IMR-90 (cell line): Measurements from ENCODE around the gene ARHGEF16. TPM values are rescaled to one million over a fixed set of nuclear protein-coding genes. Genes with fewer than 3 reads are reported as not detected.
A peak's percentile ranks its signal among the peaks of the same experiment; 100 is the strongest.

ENCODE experiments used
- ATAC-seq: fragments of 200-7000 bp; cut with Tn5 transposase; 2 replicates; pipeline ENCODE4 v1.9.1; 2020; ENCODE audit warnings: low read depth, mild to moderate bottlenecking, moderate library complexity
- BruUV-seq: library from RNA; stranded (reverse); fragments of 400-500 nt; replicated peaks from 2 replicates; lab custom pipeline; 2021; lab: Mats Ljungman, UMichigan
- CTCF ChIA-PET: fragments of 300-600 bp; formaldehyde crosslinking; extraction: SDS; loops from one replicate; lab custom pipeline; 2021; ENCODE audit warnings: antibody characterized with exemption; lab: Yijun Ruan, JAX
- POLR2A ChIA-PET: fragments of 300-600 bp; sonication (Branson Sonifier 250); formaldehyde crosslinking; loops from one replicate; lab custom pipeline; 2022; ENCODE audit warnings: antibody characterized with exemption; ENCODE audit not compliant: unreplicated experiment; lab: Charles Lee
- DNase-seq: peaks from one replicate; pipeline ENCODE4 v3.0.0; 2013
- H2AFZ ChIP-seq: replicated peaks from 2 replicates; pipeline ENCODE3; 2013; ENCODE audit warnings: low read length, mild to moderate bottlenecking; ENCODE audit not compliant: poor library complexity
- H2AK5ac ChIP-seq: 2 replicates; pipeline ENCODE4 v1.6.1; 2013; ENCODE audit warnings: low read depth, low read length, inconsistent platforms
- H2AK9ac ChIP-seq: replicated peaks from 2 replicates; pipeline ENCODE3; 2013; ENCODE audit warnings: mild to moderate bottlenecking, low read depth, low read length, moderate library complexity; ENCODE audit not compliant: poor library complexity
- H2BK120ac ChIP-seq: 2 replicates; pipeline ENCODE4 v1.6.1; 2013; ENCODE audit warnings: low read depth, low read length, inconsistent platforms
- H2BK15ac ChIP-seq: 3 replicates; pipeline ENCODE4 v1.6.1; 2013; ENCODE audit warnings: low read depth, low read length, inconsistent platforms
- H2BK20ac ChIP-seq: 2 replicates; pipeline ENCODE4 v1.6.1; 2013; ENCODE audit warnings: low read depth, mild to moderate bottlenecking, inconsistent platforms, low read length, moderate library complexity
- H2BK5ac ChIP-seq: 2 replicates; pipeline ENCODE4 v1.6.1; 2013; ENCODE audit warnings: mild to moderate bottlenecking, low read depth, low read length, inconsistent platforms; ENCODE audit not compliant: poor library complexity, severe bottlenecking
- H3K14ac ChIP-seq: replicated peaks from 2 replicates; pipeline ENCODE4 v1.6.1; 2013; ENCODE audit warnings: low read depth, low read length, inconsistent platforms
- H3K18ac ChIP-seq: 2 replicates; pipeline ENCODE4 v1.6.1; 2013; ENCODE audit warnings: low read depth, low read length, control low read depth
- H3K23ac ChIP-seq: 2 replicates; pipeline ENCODE4 v1.6.1; 2013; ENCODE audit warnings: low read depth, low read length, inconsistent platforms
- H3K27ac ChIP-seq: 2 replicates; pipeline ENCODE4 v1.5.1; 2013; ENCODE audit warnings: mild to moderate bottlenecking, control low read depth, low read length; ENCODE audit not compliant: insufficient read depth
- H3K27me3 ChIP-seq: 2 replicates; pipeline ENCODE4 v1.6.1; 2013; ENCODE audit warnings: low read length; ENCODE audit not compliant: control insufficient read depth, insufficient read depth
- H3K36me3 ChIP-seq: 2 replicates; pipeline ENCODE4 v1.6.1; 2013; ENCODE audit warnings: low read length, mixed read lengths; ENCODE audit not compliant: control insufficient read depth, insufficient read depth
- H3K4ac ChIP-seq: 2 replicates; pipeline ENCODE4 v1.6.1; 2013; ENCODE audit warnings: low read depth, low read length, inconsistent platforms
- H3K4me1 ChIP-seq: 2 replicates; pipeline ENCODE4 v1.6.1; 2013; ENCODE audit warnings: low read length, mixed read lengths; ENCODE audit not compliant: control insufficient read depth, insufficient read depth
- H3K4me2 ChIP-seq: 2 replicates; pipeline ENCODE4 v1.6.1; 2013; ENCODE audit warnings: low read depth, mild to moderate bottlenecking, control low read depth, low read length, moderate library complexity
- H3K4me3 ChIP-seq: 2 replicates; pipeline ENCODE4 v1.5.1; 2013; ENCODE audit warnings: low read depth, mild to moderate bottlenecking, control low read depth, low read length, moderate library complexity; ENCODE audit not compliant: insufficient read depth
- H3K56ac ChIP-seq: 2 replicates; pipeline ENCODE4 v1.6.1; 2013; ENCODE audit warnings: low read length, inconsistent platforms; ENCODE audit not compliant: insufficient read depth; ENCODE audit errors: extremely low read depth
- H3K79me1 ChIP-seq, 2 experiments: 2 replicates each; pipeline ENCODE4 v1.6.1; 2013; ENCODE audit warnings: low read length in 2 of 2, inconsistent platforms in 1 of 2, low read depth in 1 of 2
- H3K9ac ChIP-seq: 2 replicates; pipeline ENCODE4 v1.6.1; 2013; ENCODE audit warnings: low read depth, low read length, control low read depth
- H3K9me1 ChIP-seq: 2 replicates; pipeline ENCODE4 v1.6.1; 2013; ENCODE audit warnings: low read length, inconsistent platforms; ENCODE audit not compliant: insufficient read depth
- H3K9me3 ChIP-seq: 2 replicates; pipeline ENCODE4 v1.6.1; 2013; ENCODE audit warnings: low read length; ENCODE audit not compliant: control insufficient read depth, insufficient read depth
- H4K20me1 ChIP-seq: 2 replicates; pipeline ENCODE4 v1.6.1; 2013; ENCODE audit warnings: low read length, inconsistent platforms; ENCODE audit not compliant: insufficient read depth
- H4K5ac ChIP-seq: 2 replicates; pipeline ENCODE4 v1.6.1; 2013; ENCODE audit warnings: mild to moderate bottlenecking, low read depth, low read length, control low read depth
- H4K8ac ChIP-seq, 2 experiments: 2 replicates each; pipeline ENCODE4 v1.6.1; 2013; ENCODE audit warnings: low read depth in 2 of 2, low read length in 2 of 2, control low read depth in 1 of 2, inconsistent platforms in 1 of 2
- H4K91ac ChIP-seq: 2 replicates; pipeline ENCODE4 v1.6.1; 2013; ENCODE audit warnings: low read depth, low read length, inconsistent platforms; ENCODE audit not compliant: insufficient read depth
- MAFK ChIP-seq: IDR thresholded peaks from 2 replicates; pipeline ENCODE4 v1.6.1; 2012; ENCODE audit warnings: low read depth, low read length, improper control_type of control experiment
- MXI1 ChIP-seq: IDR thresholded peaks from 2 replicates; pipeline ENCODE4 v1.6.1; 2012; ENCODE audit warnings: low read depth, mild to moderate bottlenecking, low read length, moderate library complexity, borderline replicate concordance
- POLR2A ChIP-seq: IDR thresholded peaks from 2 replicates; pipeline ENCODE4 v1.6.1; 2012; ENCODE audit warnings: mild to moderate bottlenecking, low read depth, low read length
- SMC3 ChIP-seq: fragments of 150-350 bp; IDR thresholded peaks from 2 replicates; pipeline ENCODE4 v1.6.1; 2016; ENCODE audit warnings: low read depth, mild to moderate bottlenecking, antibody characterized with exemption, low read length, moderate library complexity
- WGBS, 2 experiments: methylation state at CpG; one replicate each; pipeline versions ENCODE4 v1.1.5 to v1.1.7; 2013; ENCODE audit warnings: missing lambda C conversion rate in 2 of 2; ENCODE audit not compliant: insufficient read length in 1 of 2; ENCODE audit errors: extremely low coverage in 2 of 2; 5-methylcytosine and 5-hydroxymethylcytosine counted together
- dilution Hi-C: fragments of 300-500 bp; cut with HindIII; formaldehyde crosslinking; loops from one replicate; pipeline ENCODE4 v1.14.3; 2018; ENCODE audit warnings: low sequenced_read_pairs; ENCODE audit not compliant: unreplicated experiment
- in situ Hi-C: fragments of 300-500 bp; cut with MboI; formaldehyde crosslinking; loops from 3 replicates; pipeline ENCODE4 v1.14.3; 2019; ENCODE audit warnings: low sequenced_read_pairs, inconsistent platforms, mixed read lengths
- intact Hi-C: fragments of 100-400 bp; cut with micrococcal nuclease; formaldehyde crosslinking; loops from 2 replicates; pipeline ENCODE4 v1.10.0; 2022
- polyA plus RNA-seq, 3 experiments: library from polyadenylated mRNA; depleted of rRNA; stranded (reverse); fragments of >200 nt; gene quantifications; 2 replicates each; pipeline ENCODE4 v1.2.3, GENCODE V29; 2012; ENCODE audit warnings: low replicate concordance in 1 of 3
- total RNA-seq: library from RNA; depleted of rRNA; stranded (reverse); fragments of >200 nt; gene quantifications from 2 replicates; pipeline ENCODE4 v1.2.3, GENCODE V29; 2012
- TF ChIP-seq, protein P1 (sequence below): conservative IDR thresholded peaks from 2 replicates; pipeline ENCODE4 v1.5.1; 2012; ENCODE audit warnings: mild to moderate bottlenecking, low read depth, low read length, improper control_type of control experiment

ARHGEF16 gene
- total and polyA plus RNA-seq, 2 of the 4 experiments (the other 2 are of a cell fraction): 0.18 to 0.39 TPM

DNA sequence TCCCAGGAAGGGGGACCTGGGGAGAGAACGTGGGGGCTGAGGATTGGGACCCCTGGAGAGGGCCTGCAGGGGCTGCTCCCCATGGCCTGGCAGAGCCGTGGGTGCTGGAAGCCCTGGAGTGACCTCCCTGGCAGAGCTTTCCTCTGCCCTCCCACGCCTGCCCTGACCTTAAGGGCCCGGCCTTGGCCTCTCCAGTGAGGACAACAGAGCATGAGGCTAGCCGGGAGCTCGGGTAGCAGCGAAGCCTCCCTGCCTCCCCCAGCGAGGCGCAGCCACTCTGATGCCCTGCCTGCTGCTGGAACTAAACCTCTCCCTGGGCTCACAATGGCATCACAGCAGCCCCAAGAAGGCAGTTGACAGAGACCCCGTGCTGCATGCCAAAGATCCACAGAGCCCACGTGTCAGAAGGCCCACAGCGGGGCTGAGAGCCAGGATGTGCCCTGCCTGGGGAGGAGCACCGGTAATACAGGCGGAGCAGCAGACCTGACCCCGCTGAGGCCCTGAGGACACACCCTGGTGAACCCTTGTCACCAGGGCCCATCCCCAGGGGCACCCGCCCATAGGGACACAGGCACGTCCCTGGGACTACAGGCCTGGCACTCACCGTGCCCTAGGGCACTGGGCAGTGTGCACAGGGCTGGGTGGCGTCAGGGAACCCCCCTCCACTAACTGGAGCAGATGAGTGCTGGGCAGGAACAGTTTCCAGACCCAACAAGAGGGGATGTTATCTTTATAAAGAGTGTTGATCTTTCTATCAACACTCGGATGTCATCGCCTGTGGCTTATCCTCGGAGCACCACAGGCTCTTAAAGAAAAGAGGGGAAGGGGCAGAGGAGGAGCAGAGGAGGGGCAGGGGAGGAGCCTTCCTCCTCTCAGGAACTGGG, 48.4 kb downstream of the ARHGEF16 start:
- H3K4me2 ChIP-seq: no peak overlapping the region
- no peak overlapping the region for H2AK5ac ChIP-seq
- H3K9me1 ChIP-seq: peaks cover 3% of the 10 kb centered on the region; the same call in 1 of the 2 replicates
- H3K9me3 ChIP-seq: no peaks in the 10 kb centered on the region
- H3K4me3 ChIP-seq: no peak overlapping the region
- ATAC-seq: no peak
- H3K4me1 ChIP-seq: peaks cover 7% of the 10 kb centered on the region; the same call in 1 of the 2 replicates
- no peak overlapping the region for H4K91ac ChIP-seq
- no peak overlapping the region for H2BK120ac ChIP-seq
- H2BK20ac ChIP-seq: no peak overlapping the region
- no peak overlapping the region for H2AFZ ChIP-seq
- no peaks in the 10 kb centered on the region for H4K20me1 ChIP-seq
- H2BK15ac ChIP-seq: no peak overlapping the region
- 91% methylated on average over 13 of the region's 22 CpGs; no CpG with 5 or more reads in 1 of the 2 experiments for WGBS, 2 experiments
- H3K36me3 ChIP-seq: no peaks in the 10 kb centered on the region
- intact Hi-C loops: loop anchor here (5.0 kb wide), 1 partner anchor 39 kb away; no protein-coding TSS in a partner anchor
- ChIA-PET POLR2A (no interaction called here), CTCF (no interaction called here)
- H3K18ac ChIP-seq: no peak overlapping the region
- no peak overlapping the region for H3K27ac ChIP-seq
- H3K56ac ChIP-seq: no peak overlapping the region
- H3K23ac ChIP-seq: no peak overlapping the region
- in situ Hi-C loops: loop anchor here (5.0 kb wide), 1 partner anchor 49 kb away; no protein-coding TSS in a partner anchor
- no peaks in the 10 kb centered on the region for H3K27me3 ChIP-seq
- TF ChIP-seq MXI1: no peak
- TF ChIP-seq SMC3: no peak
- no peak for TF ChIP-seq MAFK
- TF ChIP-seq POLR2A: no peak
- TF ChIP-seq, protein P1, sequence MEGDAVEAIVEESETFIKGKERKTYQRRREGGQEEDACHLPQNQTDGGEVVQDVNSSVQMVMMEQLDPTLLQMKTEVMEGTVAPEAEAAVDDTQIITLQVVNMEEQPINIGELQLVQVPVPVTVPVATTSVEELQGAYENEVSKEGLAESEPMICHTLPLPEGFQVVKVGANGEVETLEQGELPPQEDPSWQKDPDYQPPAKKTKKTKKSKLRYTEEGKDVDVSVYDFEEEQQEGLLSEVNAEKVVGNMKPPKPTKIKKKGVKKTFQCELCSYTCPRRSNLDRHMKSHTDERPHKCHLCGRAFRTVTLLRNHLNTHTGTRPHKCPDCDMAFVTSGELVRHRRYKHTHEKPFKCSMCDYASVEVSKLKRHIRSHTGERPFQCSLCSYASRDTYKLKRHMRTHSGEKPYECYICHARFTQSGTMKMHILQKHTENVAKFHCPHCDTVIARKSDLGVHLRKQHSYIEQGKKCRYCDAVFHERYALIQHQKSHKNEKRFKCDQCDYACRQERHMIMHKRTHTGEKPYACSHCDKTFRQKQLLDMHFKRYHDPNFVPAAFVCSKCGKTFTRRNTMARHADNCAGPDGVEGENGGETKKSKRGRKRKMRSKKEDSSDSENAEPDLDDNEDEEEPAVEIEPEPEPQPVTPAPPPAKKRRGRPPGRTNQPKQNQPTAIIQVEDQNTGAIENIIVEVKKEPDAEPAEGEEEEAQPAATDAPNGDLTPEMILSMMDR: no peak
- no peak overlapping the region for H2BK5ac ChIP-seq
- H3K4ac ChIP-seq: 0 out of 2 replicates have a peak overlapping the region, but pooled peaks have one; percentile 27
- H2AK9ac ChIP-seq: no peak overlapping the region
- DNase-seq: no peak
- no peak overlapping the region for H3K9ac ChIP-seq
- H4K8ac ChIP-seq: no peak overlapping the region
- no TSS peak for BruUV-seq
- H3K14ac ChIP-seq: no peak overlapping the region
- no peak overlapping the region for H4K5ac ChIP-seq
- H3K79me1 ChIP-seq: no peaks in the 10 kb centered on the region
- dilution Hi-C loops: no loop called here
